Astrocyte (in vitro differentiated cells and primary cell): Measurements from ENCODE around the gene SEL1L.

Experiments used
- CTCF ChIP-seq: IDR thresholded peaks from 2 replicates; pipeline ENCODE4 v1.5.1; 2011; ENCODE audit warnings: low read depth, mild to moderate bottlenecking, inconsistent platforms, low read length, moderate library complexity; ENCODE audit not compliant: insufficient read depth
- EZH2 ChIP-seq: IDR thresholded peaks from 2 replicates; pipeline ENCODE4 v1.6.1; 2012; ENCODE audit warnings: mild to moderate bottlenecking, low read length, inconsistent platforms; ENCODE audit not compliant: insufficient read depth

- TF ChIP-seq CTCF (no peak), EZH2 (no peak)
These were observed 81.1 kb downstream of the SEL1L start for GRCh38 chr14:81452341-81453133.
